Ovary (tissue), 3 donors: ENCODE measurements around the gene HIVEP3.

Experiments
- CTCF ChIP-seq, 3 donors: fragments of 450-650 bp in 2 of 3; fragments of 200-600 bp in 1 of 3; IDR thresholded peaks; one replicate each; pipeline versions ENCODE4 v1.5.1 to v1.8.0; 2016 to 2022; ENCODE audit warnings: antibody characterized with exemption in 3 of 3, mild to moderate bottlenecking in 1 of 3
- POLR2A ChIP-seq: fragments of 450-650 bp; IDR thresholded peaks from one replicate; pipeline ENCODE4 v1.6.1; 2017; ENCODE audit warnings: antibody characterized with exemption, mild to moderate bottlenecking, moderate library complexity
- donor health status: DM: no; HTN: no; CAD: no.

DNA sequence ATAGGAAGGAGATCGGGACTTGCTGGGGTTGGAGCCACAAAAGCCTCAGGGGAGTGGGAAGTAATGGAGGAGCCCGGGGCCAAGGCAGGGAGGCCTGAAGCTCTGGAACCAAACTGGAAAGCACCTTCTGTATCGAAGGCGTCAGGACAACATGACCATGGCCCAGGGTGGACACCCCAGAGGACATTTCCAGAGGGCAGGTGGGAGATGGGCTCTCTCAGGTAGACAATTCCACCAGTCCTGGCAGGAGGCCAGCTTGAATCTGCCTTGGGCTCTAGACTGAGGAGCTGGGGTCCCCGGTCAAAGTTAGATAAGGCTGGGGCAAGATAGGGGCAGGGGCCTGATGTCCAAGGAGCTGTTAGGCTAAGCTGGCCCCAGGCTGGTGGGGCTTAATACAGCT is 329.3 kb downstream of the HIVEP3 start:
- TF ChIP-seq CTCF (IDR thresholded peaks at IDR 0.05) (no peak), POLR2A (no peak)
